Measurements from ENCODE around the gene AK3.

AK3 gene

DNA sequence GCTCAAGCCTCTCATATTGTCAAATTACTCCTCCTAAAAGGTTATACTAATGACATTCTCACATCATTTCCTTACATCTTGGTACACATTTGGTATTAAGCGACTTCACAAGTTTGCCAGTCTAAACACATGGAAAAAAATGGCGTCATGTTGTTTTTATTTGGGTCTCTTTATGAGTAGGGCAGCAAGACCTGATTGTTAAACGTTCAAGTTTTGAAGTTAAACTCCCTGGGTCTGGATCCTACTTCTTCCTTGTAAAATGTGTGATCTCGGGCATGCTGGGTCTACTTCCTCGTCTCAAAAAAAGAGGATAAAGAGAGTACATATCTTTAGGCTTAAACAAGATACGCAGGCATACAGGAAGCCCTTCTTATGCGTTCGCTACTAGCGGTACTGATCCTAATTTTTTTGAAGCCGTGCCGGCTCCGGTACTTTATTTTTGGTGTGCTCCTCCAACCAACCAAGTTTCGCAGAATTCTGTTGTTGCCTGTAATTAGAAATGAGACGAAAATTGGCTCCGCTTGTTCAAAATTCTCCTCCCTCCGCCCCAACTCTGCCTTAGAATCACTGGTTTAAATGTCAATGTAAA, 62.2 kb downstream of the AK3 start:
- no peak overlapping the region for H3K23ac ChIP-seq (ENCODE audit: low read length)
- H3K79me1 ChIP-seq (ENCODE audit: low read length), result peaks cover 10% of the 10 kb centered on the region
- H3K27me3 ChIP-seq (ENCODE audit: insufficient read depth, low read length, poor library complexity), result no peaks in the 10 kb centered on the region
- H3K27ac ChIP-seq (ENCODE audit: low read depth, low read length), result peak overlapping the region; percentile 91
- H3K9ac ChIP-seq (ENCODE audit: low read length), result peak overlapping the region; percentile 86
- H3K4ac ChIP-seq (ENCODE audit: low read depth, low read length), result peak overlapping the region; percentile 70
- peaks cover 22% of the 10 kb centered on the region for H3K79me2 ChIP-seq (ENCODE audit: control insufficient read depth, insufficient read depth, low read length)
- H2BK15ac ChIP-seq (replicated peaks; ENCODE audit: low read depth), result peak overlapping the region; percentile 42
- DNase-seq, result peak; percentile 55
- no CpG with 5 or more reads among the region's 16 CpGs for WGBS (ENCODE audit: extremely low coverage, insufficient coverage, low lambda C conversion rate)
- H3K56ac ChIP-seq (ENCODE audit: low read length), result peak overlapping the region; percentile 79
- H2BK5ac ChIP-seq (ENCODE audit: low read length), result peak overlapping the region; percentile 54
- no peaks in the 10 kb centered on the region for H3K36me3 ChIP-seq (ENCODE audit: control insufficient read depth, insufficient read depth, low read length)
- no peak overlapping the region for H2AK5ac ChIP-seq (ENCODE audit: low read length)
- no peak overlapping the region for H4K8ac ChIP-seq (ENCODE audit: low read depth, low read length)
- no peak overlapping the region for H4K5ac ChIP-seq (ENCODE audit: low read length)
- H3K4me3 ChIP-seq (ENCODE audit: low read length), result peak overlapping the region; percentile 67
- peak overlapping the region; percentile 89 for H3K4me2 ChIP-seq (ENCODE audit: low read length)
- H3K18ac ChIP-seq (ENCODE audit: low read length), result peak overlapping the region; percentile 76
- no peaks in the 10 kb centered on the region for H3K4me1 ChIP-seq (ENCODE audit: control insufficient read depth, low read depth, low read length)
- peak overlapping the region; percentile 65 for H2BK120ac ChIP-seq (ENCODE audit: low read depth, low read length)

GRCh38 chr9:4677392-4677791, 63.6 kb downstream of the AK3 start:
- H3K4me2 ChIP-seq (ENCODE audit: low read length), result no peak overlapping the region
- H3K9ac ChIP-seq (ENCODE audit: low read length), result no peak overlapping the region
- no peaks in the 10 kb centered on the region for H3K36me3 ChIP-seq (ENCODE audit: control insufficient read depth, insufficient read depth, low read length)
- H3K27me3 ChIP-seq (ENCODE audit: insufficient read depth, low read length, poor library complexity), result no peaks in the 10 kb centered on the region
- H3K4me1 ChIP-seq (ENCODE audit: control insufficient read depth, low read depth, low read length), result no peaks in the 10 kb centered on the region
- no peak overlapping the region for H3K4me3 ChIP-seq (ENCODE audit: low read length)
- H2BK5ac ChIP-seq (ENCODE audit: low read length), result no peak overlapping the region
- no peak overlapping the region for H3K4ac ChIP-seq (ENCODE audit: low read depth, low read length)
- H4K8ac ChIP-seq (ENCODE audit: low read depth, low read length), result no peak overlapping the region
- no peak overlapping the region for H2AK5ac ChIP-seq (ENCODE audit: low read length)
- DNase-seq, result no peak
- WGBS (ENCODE audit: extremely low coverage, insufficient coverage, low lambda C conversion rate), result no CpG with 5 or more reads among the region's 3 CpGs
- peaks cover 17% of the 10 kb centered on the region for H3K79me2 ChIP-seq (ENCODE audit: control insufficient read depth, insufficient read depth, low read length)
- no peak overlapping the region for H3K56ac ChIP-seq (ENCODE audit: low read length)
- peaks cover 5% of the 10 kb centered on the region for H3K79me1 ChIP-seq (ENCODE audit: low read length)
- H3K18ac ChIP-seq (ENCODE audit: low read length), result no peak overlapping the region
- H3K27ac ChIP-seq (ENCODE audit: low read depth, low read length), result no peak overlapping the region
- no peak overlapping the region for H2BK15ac ChIP-seq (replicated peaks; ENCODE audit: low read depth)
- no peak overlapping the region for H4K5ac ChIP-seq (ENCODE audit: low read length)
- no peak overlapping the region for H3K23ac ChIP-seq (ENCODE audit: low read length)
- no peak overlapping the region for H2BK120ac ChIP-seq (ENCODE audit: low read depth, low read length)

GRCh38 chr9:4674783-4675182, 66.2 kb downstream of the AK3 start:
- Histone ChIP-seq H4K8ac (ENCODE audit: low read depth, low read length) (no peak overlapping the region), H2BK120ac (ENCODE audit: low read depth, low read length) (no peak overlapping the region), H2BK5ac (ENCODE audit: low read length) (no peak overlapping the region), H3K56ac (ENCODE audit: low read length) (no peak overlapping the region), H3K4me3 (ENCODE audit: low read length) (no peak overlapping the region), H3K79me1 (ENCODE audit: low read length) (peaks cover under 1% of the 10 kb centered on the region), H3K9ac (ENCODE audit: low read length) (no peak overlapping the region), H3K4me2 (ENCODE audit: low read length) (no peak overlapping the region), H3K36me3 (ENCODE audit: control insufficient read depth, insufficient read depth, low read length) (no peaks in the 10 kb centered on the region), H2BK15ac (replicated peaks; ENCODE audit: low read depth) (no peak overlapping the region), H3K4me1 (ENCODE audit: control insufficient read depth, low read depth, low read length) (no peaks in the 10 kb centered on the region), H2AK5ac (ENCODE audit: low read length) (no peak overlapping the region), H3K18ac (ENCODE audit: low read length) (no peak overlapping the region), H4K5ac (ENCODE audit: low read length) (no peak overlapping the region), H3K27ac (ENCODE audit: low read depth, low read length) (no peak overlapping the region), H3K27me3 (ENCODE audit: insufficient read depth, low read length, poor library complexity) (no peaks in the 10 kb centered on the region), H3K79me2 (ENCODE audit: control insufficient read depth, insufficient read depth, low read length) (peaks cover 2% of the 10 kb centered on the region), H3K4ac (ENCODE audit: low read depth, low read length) (no peak overlapping the region), H3K23ac (ENCODE audit: low read length) (no peak overlapping the region)
- DNase-seq, result no peak

DNA sequence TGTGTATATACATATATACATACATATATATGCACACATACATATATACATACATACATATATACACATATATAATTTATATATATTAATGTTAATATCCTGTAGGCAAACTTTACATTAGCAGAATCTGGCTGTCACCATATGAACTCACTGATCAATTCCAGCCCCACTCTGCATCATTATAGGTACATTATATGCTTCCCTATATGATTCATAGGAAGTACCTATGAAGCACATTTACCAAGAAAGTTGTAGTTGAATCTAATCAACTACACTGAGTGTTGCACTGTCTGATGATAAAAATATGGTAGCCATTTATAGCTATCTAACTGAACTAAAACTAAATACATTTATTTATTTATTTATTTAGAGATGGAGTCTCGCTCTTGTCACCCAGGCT, 69.3 kb downstream of the AK3 start:
- Histone ChIP-seq H4K8ac (ENCODE audit: low read depth, low read length) (no peak overlapping the region), H3K79me1 (ENCODE audit: low read length) (no peaks in the 10 kb centered on the region), H3K56ac (ENCODE audit: low read length) (no peak overlapping the region), H3K27me3 (ENCODE audit: insufficient read depth, low read length, poor library complexity) (no peaks in the 10 kb centered on the region), H2BK15ac (replicated peaks; ENCODE audit: low read depth) (no peak overlapping the region), H3K36me3 (ENCODE audit: control insufficient read depth, insufficient read depth, low read length) (no peaks in the 10 kb centered on the region), H3K4ac (ENCODE audit: low read depth, low read length) (no peak overlapping the region), H4K5ac (ENCODE audit: low read length) (no peak overlapping the region), H3K4me3 (ENCODE audit: low read length) (no peak overlapping the region), H2BK5ac (ENCODE audit: low read length) (no peak overlapping the region), H2AK5ac (ENCODE audit: low read length) (no peak overlapping the region), H3K4me2 (ENCODE audit: low read length) (no peak overlapping the region), H3K4me1 (ENCODE audit: control insufficient read depth, low read depth, low read length) (no peaks in the 10 kb centered on the region), H3K18ac (ENCODE audit: low read length) (no peak overlapping the region), H3K79me2 (ENCODE audit: control insufficient read depth, insufficient read depth, low read length) (no peaks in the 10 kb centered on the region), H3K9ac (ENCODE audit: low read length) (no peak overlapping the region), H3K27ac (ENCODE audit: low read depth, low read length) (no peak overlapping the region), H2BK120ac (ENCODE audit: low read depth, low read length) (no peak overlapping the region), H3K23ac (ENCODE audit: low read length) (no peak overlapping the region)
- no CpG with 5 or more reads among the region's 1 CpG for WGBS (ENCODE audit: extremely low coverage, insufficient coverage, low lambda C conversion rate)
- no peak for DNase-seq

DNA sequence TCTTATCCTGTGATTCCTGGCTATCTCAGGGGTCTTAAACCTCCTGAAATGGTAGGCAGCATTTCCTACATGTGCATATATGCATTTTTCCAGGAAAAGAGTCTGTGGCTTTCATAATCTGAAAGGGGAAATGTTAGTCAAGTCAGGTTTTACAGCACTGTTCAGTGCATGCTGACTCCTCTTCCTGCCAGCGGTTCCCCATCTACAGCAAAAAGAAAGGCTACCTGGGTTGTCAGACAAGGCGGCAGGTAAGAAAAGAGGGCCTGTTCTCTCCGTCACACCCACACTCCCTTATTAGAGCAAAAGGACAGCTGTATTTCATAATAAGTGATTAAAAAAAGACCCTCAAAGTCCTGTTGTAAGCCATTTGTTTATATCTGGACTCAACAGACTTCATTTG, 70.4 kb downstream of the AK3 start:
- Histone ChIP-seq H2BK5ac (ENCODE audit: low read length) (no peak overlapping the region), H2AK5ac (ENCODE audit: low read length) (no peak overlapping the region), H3K4me1 (ENCODE audit: control insufficient read depth, low read depth, low read length) (no peaks in the 10 kb centered on the region), H3K79me1 (ENCODE audit: low read length) (no peaks in the 10 kb centered on the region), H4K8ac (ENCODE audit: low read depth, low read length) (no peak overlapping the region), H3K23ac (ENCODE audit: low read length) (no peak overlapping the region), H2BK120ac (ENCODE audit: low read depth, low read length) (no peak overlapping the region), H3K56ac (ENCODE audit: low read length) (no peak overlapping the region), H2BK15ac (replicated peaks; ENCODE audit: low read depth) (no peak overlapping the region), H3K27me3 (ENCODE audit: insufficient read depth, low read length, poor library complexity) (no peaks in the 10 kb centered on the region), H3K4me2 (ENCODE audit: low read length) (no peak overlapping the region), H3K27ac (ENCODE audit: low read depth, low read length) (no peak overlapping the region), H4K5ac (ENCODE audit: low read length) (no peak overlapping the region), H3K4me3 (ENCODE audit: low read length) (no peak overlapping the region), H3K79me2 (ENCODE audit: control insufficient read depth, insufficient read depth, low read length) (no peaks in the 10 kb centered on the region), H3K9ac (ENCODE audit: low read length) (no peak overlapping the region), H3K36me3 (ENCODE audit: control insufficient read depth, insufficient read depth, low read length) (no peaks in the 10 kb centered on the region), H3K18ac (ENCODE audit: low read length) (no peak overlapping the region), H3K4ac (ENCODE audit: low read depth, low read length) (no peak overlapping the region)
- no CpG with 5 or more reads among the region's 3 CpGs for WGBS (ENCODE audit: extremely low coverage, insufficient coverage, low lambda C conversion rate)
- DNase-seq, result no peak

GRCh38 chr9:4669890-4670289, 71.1 kb downstream of the AK3 start:
- Histone ChIP-seq H3K27me3 (ENCODE audit: insufficient read depth, low read length, poor library complexity) (no peaks in the 10 kb centered on the region), H4K8ac (ENCODE audit: low read depth, low read length) (no peak overlapping the region), H3K27ac (ENCODE audit: low read depth, low read length) (no peak overlapping the region), H3K9ac (ENCODE audit: low read length) (no peak overlapping the region), H4K5ac (ENCODE audit: low read length) (no peak overlapping the region), H3K79me1 (ENCODE audit: low read length) (no peaks in the 10 kb centered on the region), H2BK5ac (ENCODE audit: low read length) (no peak overlapping the region), H3K36me3 (ENCODE audit: control insufficient read depth, insufficient read depth, low read length) (no peaks in the 10 kb centered on the region), H3K23ac (ENCODE audit: low read length) (no peak overlapping the region), H3K18ac (ENCODE audit: low read length) (no peak overlapping the region), H3K4me2 (ENCODE audit: low read length) (no peak overlapping the region), H3K4ac (ENCODE audit: low read depth, low read length) (no peak overlapping the region), H2AK5ac (ENCODE audit: low read length) (no peak overlapping the region), H3K4me3 (ENCODE audit: low read length) (no peak overlapping the region), H3K4me1 (ENCODE audit: control insufficient read depth, low read depth, low read length) (peaks cover 4% of the 10 kb centered on the region), H3K79me2 (ENCODE audit: control insufficient read depth, insufficient read depth, low read length) (no peaks in the 10 kb centered on the region), H2BK120ac (ENCODE audit: low read depth, low read length) (no peak overlapping the region), H2BK15ac (replicated peaks; ENCODE audit: low read depth) (no peak overlapping the region), H3K56ac (ENCODE audit: low read length) (no peak overlapping the region)
- DNase-seq, result no peak

Data from mesendoderm (in vitro differentiated cells).